ENCODE measurements around the gene SEPHS2.
"Not testable (repeated sequence)": the region's sequence is repeated elsewhere in the genome, so short reads cannot be mapped to it uniquely, and the experiment has no call there.

The SEPHS2 gene

GRCh38 chr16:30456302-30456701 is 10.6 kb upstream of the SEPHS2 start:
- no peak overlapping the region for H3K4me3 ChIP-seq (ENCODE audit: low read depth, low read length)
- no peak for DNase-seq (ENCODE audit: low read depth)
- TF ChIP-seq, protein P1, sequence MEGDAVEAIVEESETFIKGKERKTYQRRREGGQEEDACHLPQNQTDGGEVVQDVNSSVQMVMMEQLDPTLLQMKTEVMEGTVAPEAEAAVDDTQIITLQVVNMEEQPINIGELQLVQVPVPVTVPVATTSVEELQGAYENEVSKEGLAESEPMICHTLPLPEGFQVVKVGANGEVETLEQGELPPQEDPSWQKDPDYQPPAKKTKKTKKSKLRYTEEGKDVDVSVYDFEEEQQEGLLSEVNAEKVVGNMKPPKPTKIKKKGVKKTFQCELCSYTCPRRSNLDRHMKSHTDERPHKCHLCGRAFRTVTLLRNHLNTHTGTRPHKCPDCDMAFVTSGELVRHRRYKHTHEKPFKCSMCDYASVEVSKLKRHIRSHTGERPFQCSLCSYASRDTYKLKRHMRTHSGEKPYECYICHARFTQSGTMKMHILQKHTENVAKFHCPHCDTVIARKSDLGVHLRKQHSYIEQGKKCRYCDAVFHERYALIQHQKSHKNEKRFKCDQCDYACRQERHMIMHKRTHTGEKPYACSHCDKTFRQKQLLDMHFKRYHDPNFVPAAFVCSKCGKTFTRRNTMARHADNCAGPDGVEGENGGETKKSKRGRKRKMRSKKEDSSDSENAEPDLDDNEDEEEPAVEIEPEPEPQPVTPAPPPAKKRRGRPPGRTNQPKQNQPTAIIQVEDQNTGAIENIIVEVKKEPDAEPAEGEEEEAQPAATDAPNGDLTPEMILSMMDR (IDR thresholded peaks at IDR 0.05; ENCODE audit: low read depth, low read length, missing control alignments): no peak

- not testable (repeated sequence) for DNase-seq (ENCODE audit: low read depth); H3K4me3 ChIP-seq (ENCODE audit: low read depth, low read length)
Measured at GRCh38 chr16:30452709-30453580, 7.3 kb upstream of the SEPHS2 start.

- no peak for DNase-seq (ENCODE audit: low read depth)
- H3K4me3 ChIP-seq (ENCODE audit: low read depth, low read length): no peak overlapping the region
- TF ChIP-seq, protein P1 (IDR thresholded peaks at IDR 0.05; ENCODE audit: low read depth, low read length, missing control alignments): no peak
Measured at GRCh38 chr16:30449116-30449435, 3.4 kb upstream of the SEPHS2 start.

GRCh38 chr16:30447512-30448226 is 2.0 kb upstream of the SEPHS2 start:
- DNase-seq (ENCODE audit: low read depth): no peak
- H3K4me3 ChIP-seq (ENCODE audit: low read depth, low read length): no peak overlapping the region
- TF ChIP-seq, protein P1 (IDR thresholded peaks at IDR 0.05; ENCODE audit: low read depth, low read length, missing control alignments): no peak

- H3K4me3 ChIP-seq (ENCODE audit: low read depth, low read length): peak overlapping the region; percentile 95
- TF ChIP-seq, protein P1 (IDR thresholded peaks at IDR 0.05; ENCODE audit: low read depth, low read length, missing control alignments): no peak
- DNase-seq (ENCODE audit: low read depth): no peak
Measured at GRCh38 chr16:30446203-30446595, 525 bp upstream of the SEPHS2 start.

GRCh38 chr16:30445149-30445407 is 596 bp downstream of the SEPHS2 start:
- TF ChIP-seq, protein P1 (IDR thresholded peaks at IDR 0.05; ENCODE audit: low read depth, low read length, missing control alignments): no peak
- no peak for DNase-seq (ENCODE audit: low read depth)
- H3K4me3 ChIP-seq (ENCODE audit: low read depth, low read length): peak overlapping the region; percentile 95

DNA sequence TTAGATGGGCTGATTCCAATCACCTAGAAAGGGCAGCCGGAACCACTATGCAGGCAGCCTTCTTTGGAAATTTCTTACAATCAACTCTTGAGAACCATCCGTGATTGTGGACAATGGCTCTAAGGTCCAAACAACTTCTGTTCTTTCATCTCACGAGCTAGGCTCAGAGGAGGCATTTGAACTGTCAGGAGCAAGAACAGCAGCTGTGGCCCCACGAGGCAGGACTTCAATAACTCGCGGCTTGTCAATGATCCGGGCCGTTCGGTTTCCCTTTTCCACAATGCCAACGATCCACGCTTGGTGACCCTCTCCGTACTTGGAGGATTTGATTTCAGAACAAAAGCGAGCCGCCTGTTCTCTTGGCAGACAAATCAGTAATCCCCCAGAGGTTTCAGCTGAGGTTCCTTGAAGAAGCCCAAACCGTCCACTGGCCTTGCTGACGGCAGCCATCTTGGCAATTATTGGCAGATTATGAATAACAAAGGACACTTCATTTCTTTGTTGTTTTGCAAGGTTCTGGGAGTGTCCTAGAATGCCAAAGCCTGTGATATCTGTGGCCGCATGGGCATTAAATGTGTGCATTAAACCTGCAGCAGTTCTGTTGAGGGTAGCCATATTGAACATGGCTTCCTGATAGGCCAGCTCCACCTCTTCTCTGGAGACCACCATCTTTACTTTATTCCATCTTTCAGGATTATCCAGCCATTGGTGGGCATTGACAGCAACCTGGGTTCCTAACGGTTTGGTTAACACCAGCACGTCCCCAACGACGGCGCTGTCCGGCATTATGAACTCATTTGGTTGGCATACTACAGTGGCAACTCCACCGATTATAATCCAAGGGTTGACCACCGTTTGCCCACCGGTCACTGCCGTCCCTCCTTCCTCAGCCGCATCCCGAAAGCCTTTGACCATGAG is 1.2 kb downstream of the SEPHS2 start:
- peak overlapping the region; percentile 95 for H3K4me3 ChIP-seq (ENCODE audit: low read depth, low read length)
- TF ChIP-seq, protein P1 (IDR thresholded peaks at IDR 0.05; ENCODE audit: low read depth, low read length, missing control alignments): no peak
- DNase-seq (ENCODE audit: low read depth): no peak
